ENCODE results near the gene HNRNPK.

Gene HNRNPK

GRCh38 chr9:83991355-83991754, 11.3 kb upstream of the HNRNPK start:
- no peaks in the 10 kb centered on the region for H3K9me3 ChIP-seq (ENCODE audit: insufficient read depth, low read length)
- peaks cover 99% of the 10 kb centered on the region for H3K79me2 ChIP-seq (ENCODE audit: insufficient read depth, low read length)
- no peaks in the 10 kb centered on the region for H3K9me2 ChIP-seq (replicated peaks; ENCODE audit: insufficient read depth, low read length)
- no peak overlapping the region for H2AFZ ChIP-seq (ENCODE audit: low read depth, low read length, severe bottlenecking)
- peaks cover 7% of the 10 kb centered on the region; the same call in 1 of the 2 replicates for H3F3A ChIP-seq (ENCODE audit: insufficient read depth)
- no peak overlapping the region for H3K9ac ChIP-seq (ENCODE audit: low read length)
- H3K27me3 ChIP-seq (ENCODE audit: low read length): no peaks in the 10 kb centered on the region
- no peak overlapping the region for H3K27ac ChIP-seq (ENCODE audit: low read depth, low read length)
- no peak overlapping the region for H3K4me2 ChIP-seq (ENCODE audit: low read depth, low read length, poor library complexity, severe bottlenecking)
- H4K20me1 ChIP-seq (ENCODE audit: low read depth, low read length): peaks cover 20% of the 10 kb centered on the region; the same call in 1 of the 2 replicates
- TF ChIP-seq CTCF (IDR thresholded peaks at IDR 0.05; ENCODE audit: insufficient read depth, low read length, poor library complexity, severe bottlenecking) (no peak), EZH2phosphoT487 (conservative IDR thresholded peaks at IDR 0.05; ENCODE audit: low read length) (no peak)
- H3K4me3 ChIP-seq (ENCODE audit: insufficient read depth, low read length, poor library complexity, severe bottlenecking): no peak overlapping the region
- peaks cover 15% of the 10 kb centered on the region; the same call in 1 of the 2 replicates for H3K36me3 ChIP-seq (ENCODE audit: low read length)

GRCh38 chr9:83988411-83988810, 8.4 kb upstream of the HNRNPK start:
- no peak overlapping the region for H3K9ac ChIP-seq (ENCODE audit: low read length)
- H2AFZ ChIP-seq (ENCODE audit: low read depth, low read length, severe bottlenecking): no peak overlapping the region
- H3K4me2 ChIP-seq (ENCODE audit: low read depth, low read length, poor library complexity, severe bottlenecking): no peak overlapping the region
- H3K27me3 ChIP-seq (ENCODE audit: low read length): no peaks in the 10 kb centered on the region
- H3K9me2 ChIP-seq (replicated peaks; ENCODE audit: insufficient read depth, low read length): no peaks in the 10 kb centered on the region
- peaks cover 99% of the 10 kb centered on the region for H3K79me2 ChIP-seq (ENCODE audit: insufficient read depth, low read length)
- H4K20me1 ChIP-seq (ENCODE audit: low read depth, low read length): peaks cover 19% of the 10 kb centered on the region; the same call in 1 of the 2 replicates
- no peak for TF ChIP-seq CTCF (IDR thresholded peaks at IDR 0.05; ENCODE audit: insufficient read depth, low read length, poor library complexity, severe bottlenecking)
- no peak for TF ChIP-seq EZH2phosphoT487 (conservative IDR thresholded peaks at IDR 0.05; ENCODE audit: low read length)
- peaks cover 15% of the 10 kb centered on the region; the same call in 1 of the 2 replicates for H3K36me3 ChIP-seq (ENCODE audit: low read length)
- H3K27ac ChIP-seq (ENCODE audit: low read depth, low read length): no peak overlapping the region
- H3K9me3 ChIP-seq (ENCODE audit: insufficient read depth, low read length): no peaks in the 10 kb centered on the region
- peaks cover 18% of the 10 kb centered on the region; the same call in 1 of the 2 replicates for H3F3A ChIP-seq (ENCODE audit: insufficient read depth)
- H3K4me3 ChIP-seq (ENCODE audit: insufficient read depth, low read length, poor library complexity, severe bottlenecking): no peak overlapping the region

GRCh38 chr9:83987402-83987791, 7.4 kb upstream of the HNRNPK start:
- no peak for TF ChIP-seq EZH2phosphoT487 (conservative IDR thresholded peaks at IDR 0.05; ENCODE audit: low read length)
- no peak for TF ChIP-seq CTCF (IDR thresholded peaks at IDR 0.05; ENCODE audit: insufficient read depth, low read length, poor library complexity, severe bottlenecking)
- Histone ChIP-seq H3K27me3 (ENCODE audit: low read length) (no peaks in the 10 kb centered on the region), H3F3A (ENCODE audit: insufficient read depth) (peaks cover 18% of the 10 kb centered on the region; the same call in 1 of the 2 replicates), H4K20me1 (ENCODE audit: low read depth, low read length) (peaks cover 15% of the 10 kb centered on the region; the same call in 1 of the 2 replicates), H3K4me3 (ENCODE audit: insufficient read depth, low read length, poor library complexity, severe bottlenecking) (no peak overlapping the region), H2AFZ (ENCODE audit: low read depth, low read length, severe bottlenecking) (no peak overlapping the region), H3K4me2 (ENCODE audit: low read depth, low read length, poor library complexity, severe bottlenecking) (peak overlapping the region; percentile 93), H3K9ac (ENCODE audit: low read length) (no peak overlapping the region), H3K36me3 (ENCODE audit: low read length) (peaks cover 12% of the 10 kb centered on the region; the same call in 1 of the 2 replicates), H3K9me2 (replicated peaks; ENCODE audit: insufficient read depth, low read length) (no peaks in the 10 kb centered on the region), H3K79me2 (ENCODE audit: insufficient read depth, low read length) (peaks cover 99% of the 10 kb centered on the region), H3K27ac (ENCODE audit: low read depth, low read length) (no peak overlapping the region; the same call in 1 of the 2 replicates), H3K9me3 (ENCODE audit: insufficient read depth, low read length) (no peaks in the 10 kb centered on the region)

Measured in SU-DHL-6 (cell line).